ENCODE data around the gene CRYGC. TPM values are rescaled to one million over a fixed set of nuclear protein-coding genes. Genes with fewer than 3 reads are reported as not detected.

Gene CRYGC
- total RNA-seq (not detected), total RNA-seq (0 reads per million in 29 experiments)
- not detected for total RNA-seq (2013)

GRCh38 chr2:208129744-208130711 lies at the start of gene CRYGC:
TSS of gene CRYGC (minus strand) at chr2:208129828. CDS start at chr2:208129792, 36 bp downstream.
- Mint-ChIP-seq H3K9me3 (peaks cover 0 to 2% (median 0%) of the 10 kb centered on the region in 3 donors), H3K36me3 (no peaks in the 10 kb centered on the region), H3K27me3 (peaks cover 11 to 17% of the 10 kb centered on the region in 2 donors), H3K4me3 (no peak within 1 kb of the TSS), H3K4me1 (peaks cover 1 to 4% (median 3%) of the 10 kb centered on the region in 3 donors), H3K27ac (no peak within 1 kb of the TSS)
- no peak for DNase-seq
- H3K4me1 ChIP-seq (ENCODE audit: control insufficient read depth in 1 of 2, extremely low read depth in 1 of 2, insufficient read depth in 2 of 2, low read length in 2 of 2), result peaks cover 2 to 5% of the 10 kb centered on the region in 2 experiments
- ChIA-PET POLR2A (no interaction called here), CTCF (no interaction called here)
- H3K9me3 ChIP-seq, result no peaks in the 10 kb centered on the region
- no peak for ATAC-seq (replicated peaks in 1 of 4)
- peaks cover 0 to 6% of the 10 kb centered on the region in 2 experiments for H3K27me3 ChIP-seq (replicated peaks in 1 of 2; ENCODE audit: control insufficient read depth in 2 of 2, extremely low read depth in 1 of 2, insufficient read depth in 2 of 2, low read length in 1 of 2)
- no peak within 1 kb of the TSS for H3K27ac ChIP-seq (ENCODE audit: low read length)
- H3K36me3 ChIP-seq (ENCODE audit: control insufficient read depth in 2 of 2, extremely low read depth in 1 of 2, insufficient read depth in 1 of 2, low read length in 1 of 2), result no peaks in the 10 kb centered on the region
- no peak within 1 kb of the TSS for H3K4me3 ChIP-seq (ENCODE audit: control insufficient read depth in 1 of 2, extremely low read depth in 1 of 2, low read length in 1 of 2)
- 72% methylated on average over 10 of the region's 19 CpGs for WGBS (ENCODE audit: insufficient coverage)

GRCh38 chr2:208179028-208179609 lies 49.5 kb upstream of the CRYGC start:
- ChIA-PET CTCF (interaction anchor here in 1 of 2 donors (0.6 kb wide), 1 partner anchor 763 kb away, joined by 3 read pairs; no protein-coding TSS in a partner anchor), POLR2A (no interaction called here)
- no peaks in the 10 kb centered on the region for H3K36me3 Mint-ChIP-seq

GRCh38 chr2:208175840-208176153 lies 46.2 kb upstream of the CRYGC start:
- Histone ChIP-seq H3K36me3 (ENCODE audit: control insufficient read depth in 2 of 2, extremely low read depth in 1 of 2, insufficient read depth in 1 of 2, low read length in 1 of 2) (no peaks in the 10 kb centered on the region), H3K27ac (ENCODE audit: low read length) (no peak overlapping the region), H3K27me3 (replicated peaks in 1 of 2; ENCODE audit: control insufficient read depth in 2 of 2, extremely low read depth in 1 of 2, insufficient read depth in 2 of 2, low read length in 1 of 2) (peaks cover 0 to 8% of the 10 kb centered on the region in 2 experiments), H3K4me3 (ENCODE audit: control insufficient read depth in 1 of 2, extremely low read depth in 1 of 2, low read length in 1 of 2) (no peak overlapping the region), H3K4me1 (ENCODE audit: control insufficient read depth in 1 of 2, extremely low read depth in 1 of 2, insufficient read depth in 2 of 2, low read length in 2 of 2) (peaks cover 0 to 2% of the 10 kb centered on the region in 2 experiments), H3K9me3 (no peaks in the 10 kb centered on the region)
- CTCF ChIA-PET, result interaction anchor here (0.6 to 1.5 kb wide), 12 partner anchors 12 to 229 kb away, joined by 3 to 6 read pairs (median 4); partner anchors contain the start of genes IDH1 (in 1 of the 2) and PIKFYVE (in 1 of the 2)
- ATAC-seq (replicated peaks in 1 of 4), result no peak
- POLR2A ChIA-PET, result interaction anchor here in 1 of 2 donors (0.7 kb wide), 1 partner anchor 92 kb away, joined by 5 read pairs; no protein-coding TSS in a partner anchor
- peaks cover 0 to 3% (median 3%) of the 10 kb centered on the region in 3 donors for H3K4me1 Mint-ChIP-seq
- H3K36me3 Mint-ChIP-seq, result no peaks in the 10 kb centered on the region
- H3K27me3 Mint-ChIP-seq, result peaks cover 8 to 24% of the 10 kb centered on the region in 2 donors
- no peaks in the 10 kb centered on the region for H3K9me3 Mint-ChIP-seq
- no peak overlapping the region for H3K4me3 Mint-ChIP-seq
- DNase-seq, result no peak
- no peak overlapping the region for H3K27ac Mint-ChIP-seq
- WGBS (ENCODE audit: insufficient coverage), result 81% methylated on average over 5 of the region's 6 CpGs

More at GRCh38 chr2:208179028-208179609, 49.5 kb upstream of the CRYGC start:
- no peak overlapping the region for H3K4me3 ChIP-seq (ENCODE audit: control insufficient read depth in 1 of 2, extremely low read depth in 1 of 2, low read length in 1 of 2)
- no peak overlapping the region for H3K27ac ChIP-seq (ENCODE audit: low read length)
- H3K36me3 ChIP-seq (ENCODE audit: control insufficient read depth in 2 of 2, extremely low read depth in 1 of 2, insufficient read depth in 1 of 2, low read length in 1 of 2), result no peaks in the 10 kb centered on the region
- H3K27me3 ChIP-seq (replicated peaks in 1 of 2; ENCODE audit: control insufficient read depth in 2 of 2, extremely low read depth in 1 of 2, insufficient read depth in 2 of 2, low read length in 1 of 2), result peaks cover 0 to under 1% of the 10 kb centered on the region in 2 experiments
- H3K9me3 ChIP-seq, result no peaks in the 10 kb centered on the region
- DNase-seq (no peak), ATAC-seq (replicated peaks in 1 of 4) (no peak)
- Mint-ChIP-seq H3K4me3 (no peak overlapping the region), H3K27me3 (peaks cover 0 to 5% of the 10 kb centered on the region in 2 donors), H3K4me1 (peaks cover 0 to 3% (median 3%) of the 10 kb centered on the region in 3 donors), H3K9me3 (no peaks in the 10 kb centered on the region), H3K27ac (no peak overlapping the region)
- WGBS (ENCODE audit: insufficient coverage), result no CpG with 5 or more reads among the region's 4 CpGs
- peaks cover 0 to 2% of the 10 kb centered on the region in 2 experiments for H3K4me1 ChIP-seq (ENCODE audit: control insufficient read depth in 1 of 2, extremely low read depth in 1 of 2, insufficient read depth in 2 of 2, low read length in 2 of 2)

- Mint-ChIP-seq H3K27me3 (peaks cover 8 to 24% of the 10 kb centered on the region in 2 donors), H3K9me3 (no peaks in the 10 kb centered on the region), H3K4me3 (no peak overlapping the region), H3K36me3 (no peaks in the 10 kb centered on the region), H3K27ac (no peak overlapping the region), H3K4me1 (peaks cover 0 to 3% (median 3%) of the 10 kb centered on the region in 3 donors)
- peak; percentile 3 to 75 (median 34) for DNase-seq
- Histone ChIP-seq H3K27ac (ENCODE audit: low read length) (no peak overlapping the region), H3K4me3 (ENCODE audit: control insufficient read depth in 1 of 2, extremely low read depth in 1 of 2, low read length in 1 of 2) (no peak overlapping the region), H3K27me3 (replicated peaks in 1 of 2; ENCODE audit: control insufficient read depth in 2 of 2, extremely low read depth in 1 of 2, insufficient read depth in 2 of 2, low read length in 1 of 2) (peaks cover 0 to 8% of the 10 kb centered on the region in 2 experiments), H3K9me3 (no peaks in the 10 kb centered on the region), H3K4me1 (ENCODE audit: control insufficient read depth in 1 of 2, extremely low read depth in 1 of 2, insufficient read depth in 2 of 2, low read length in 2 of 2) (peaks cover 0 to 2% of the 10 kb centered on the region in 2 experiments), H3K36me3 (ENCODE audit: control insufficient read depth in 2 of 2, extremely low read depth in 1 of 2, insufficient read depth in 1 of 2, low read length in 1 of 2) (no peaks in the 10 kb centered on the region)
- WGBS (ENCODE audit: insufficient coverage), result 82% methylated on average over 7 of the region's 21 CpGs
- ATAC-seq (replicated peaks in 1 of 4), result peak; percentile 89 to 94 (median 90)
- POLR2A ChIA-PET, result interaction anchor here in 1 of 2 donors (0.7 kb wide), 1 partner anchor 93 kb away, joined by 5 read pairs; no protein-coding TSS in a partner anchor
- CTCF ChIA-PET, result interaction anchor here (0.5 to 1.5 kb wide), 19 partner anchors 11 to 1004 kb away, joined by 3 to 8 read pairs (median 3); partner anchors contain the start of genes IDH1 (in 1 of the 2) and PIKFYVE (in 1 of the 2)
Measured at GRCh38 chr2:208175069-208175839, 45.6 kb upstream of the CRYGC start.

- Histone ChIP-seq H3K27ac (ENCODE audit: low read length) (no peak overlapping the region), H3K36me3 (ENCODE audit: control insufficient read depth in 2 of 2, extremely low read depth in 1 of 2, insufficient read depth in 1 of 2, low read length in 1 of 2) (no peaks in the 10 kb centered on the region), H3K27me3 (replicated peaks in 1 of 2; ENCODE audit: control insufficient read depth in 2 of 2, extremely low read depth in 1 of 2, insufficient read depth in 2 of 2, low read length in 1 of 2) (peaks cover 0 to 8% of the 10 kb centered on the region in 2 experiments), H3K4me3 (ENCODE audit: control insufficient read depth in 1 of 2, extremely low read depth in 1 of 2, low read length in 1 of 2) (no peak overlapping the region), H3K9me3 (no peaks in the 10 kb centered on the region), H3K4me1 (ENCODE audit: control insufficient read depth in 1 of 2, extremely low read depth in 1 of 2, insufficient read depth in 2 of 2, low read length in 2 of 2) (peaks cover 0 to 2% of the 10 kb centered on the region in 2 experiments)
- Mint-ChIP-seq H3K4me3 (no peak overlapping the region), H3K4me1 (peaks cover 0 to 3% (median 3%) of the 10 kb centered on the region in 3 donors), H3K36me3 (no peaks in the 10 kb centered on the region), H3K27me3 (peaks cover 12 to 28% of the 10 kb centered on the region in 2 donors), H3K9me3 (no peaks in the 10 kb centered on the region), H3K27ac (no peak overlapping the region)
- DNase-seq (no peak), ATAC-seq (replicated peaks in 1 of 4) (no peak)
- 87% methylated on average over 7 of the region's 9 CpGs for WGBS (ENCODE audit: insufficient coverage)
- CTCF ChIA-PET, result interaction anchor here (0.5 to 0.6 kb wide), 2 partner anchors 231 to 1003 kb away, joined by 3 read pairs; no protein-coding TSS in a partner anchor
- POLR2A ChIA-PET, result no interaction called here
Measured at GRCh38 chr2:208174144-208174543, 44.5 kb upstream of the CRYGC start.
